Effector CD4-positive, alpha-beta T cell (primary cell): ENCODE measurements around the gene GARIN5A.

Source experiments
- DNase-seq: peaks from one replicate; pipeline ENCODE4 v3.0.0-alpha.2; 2020

GARIN5A gene

DNA sequence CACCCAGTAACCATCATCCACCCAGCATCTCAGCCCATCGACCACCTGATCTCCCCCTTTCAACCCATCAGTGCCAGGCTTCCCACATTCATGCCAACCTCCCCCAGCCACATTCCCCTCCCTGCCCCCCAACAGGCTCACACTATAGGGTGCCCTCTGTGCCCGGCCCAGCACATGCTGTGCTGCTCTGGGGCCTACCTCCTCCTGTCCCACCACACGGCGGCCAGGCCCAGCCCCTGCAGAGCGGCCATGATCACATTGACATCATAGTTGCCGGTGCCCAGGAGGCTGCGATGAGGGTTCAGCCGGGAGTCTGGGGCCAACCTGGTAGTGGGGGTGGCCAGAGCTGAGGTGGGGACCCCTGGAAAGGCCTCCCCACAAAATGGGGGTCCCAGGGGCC lies 30.7 kb upstream of the GARIN5A start:
- no peak for DNase-seq

DNA sequence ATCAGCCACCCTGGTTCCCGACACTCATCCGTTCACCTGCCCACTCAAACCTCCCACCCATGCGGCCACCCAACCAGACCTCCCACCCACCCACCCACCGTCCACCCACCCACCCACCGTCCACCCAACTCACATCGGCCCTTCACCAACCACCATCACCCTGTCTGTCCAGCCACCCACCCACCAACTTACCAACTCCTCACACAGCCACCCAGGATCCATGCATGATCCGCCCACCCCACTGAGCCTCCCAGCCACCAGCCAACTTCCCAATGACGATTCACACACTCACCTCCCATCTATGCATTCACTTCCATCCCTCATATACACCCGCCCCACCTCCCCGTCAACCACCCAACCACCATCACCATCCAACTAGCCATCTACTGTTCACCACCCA lies 30.1 kb upstream of the GARIN5A start:
- DNase-seq = no peak

DNA sequence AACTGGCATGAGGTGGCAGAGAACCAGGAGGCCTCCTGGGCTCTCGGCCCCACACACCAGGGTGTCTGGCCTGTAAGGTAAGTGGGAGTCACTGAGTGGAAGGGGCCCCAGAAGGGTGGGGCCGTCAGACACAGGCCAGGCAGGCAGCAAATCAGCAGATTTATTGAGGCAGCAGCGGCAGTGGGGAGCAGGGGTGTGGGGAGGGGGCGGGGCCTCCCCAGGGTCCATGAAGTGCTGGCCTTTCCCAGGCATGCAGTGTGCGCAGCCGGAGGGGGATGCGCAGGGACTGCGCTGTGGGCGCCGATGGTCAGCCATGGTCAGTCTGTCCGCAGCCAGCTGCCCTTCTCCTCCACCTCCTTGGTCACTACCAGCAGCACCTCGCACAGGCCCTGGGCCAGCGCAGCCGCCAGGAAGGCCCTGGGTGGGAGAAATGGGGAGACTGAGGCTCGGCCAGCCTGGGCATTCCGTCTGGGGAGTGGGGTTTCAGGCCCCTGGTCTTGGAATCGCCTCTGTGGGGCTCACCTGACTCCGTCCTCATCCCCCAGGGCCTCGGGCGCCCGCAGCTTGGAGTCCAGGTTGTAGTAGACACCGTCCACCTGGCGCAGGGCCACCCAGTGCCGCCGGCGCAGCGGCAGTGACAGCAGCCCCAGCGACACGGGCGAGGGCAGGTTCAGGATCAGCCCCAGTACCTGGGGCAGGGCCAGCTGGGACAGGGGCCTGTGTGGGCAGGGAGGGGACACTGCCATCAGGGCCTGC lies 29.4 kb upstream of the GARIN5A start:
- no peak for DNase-seq

DNA sequence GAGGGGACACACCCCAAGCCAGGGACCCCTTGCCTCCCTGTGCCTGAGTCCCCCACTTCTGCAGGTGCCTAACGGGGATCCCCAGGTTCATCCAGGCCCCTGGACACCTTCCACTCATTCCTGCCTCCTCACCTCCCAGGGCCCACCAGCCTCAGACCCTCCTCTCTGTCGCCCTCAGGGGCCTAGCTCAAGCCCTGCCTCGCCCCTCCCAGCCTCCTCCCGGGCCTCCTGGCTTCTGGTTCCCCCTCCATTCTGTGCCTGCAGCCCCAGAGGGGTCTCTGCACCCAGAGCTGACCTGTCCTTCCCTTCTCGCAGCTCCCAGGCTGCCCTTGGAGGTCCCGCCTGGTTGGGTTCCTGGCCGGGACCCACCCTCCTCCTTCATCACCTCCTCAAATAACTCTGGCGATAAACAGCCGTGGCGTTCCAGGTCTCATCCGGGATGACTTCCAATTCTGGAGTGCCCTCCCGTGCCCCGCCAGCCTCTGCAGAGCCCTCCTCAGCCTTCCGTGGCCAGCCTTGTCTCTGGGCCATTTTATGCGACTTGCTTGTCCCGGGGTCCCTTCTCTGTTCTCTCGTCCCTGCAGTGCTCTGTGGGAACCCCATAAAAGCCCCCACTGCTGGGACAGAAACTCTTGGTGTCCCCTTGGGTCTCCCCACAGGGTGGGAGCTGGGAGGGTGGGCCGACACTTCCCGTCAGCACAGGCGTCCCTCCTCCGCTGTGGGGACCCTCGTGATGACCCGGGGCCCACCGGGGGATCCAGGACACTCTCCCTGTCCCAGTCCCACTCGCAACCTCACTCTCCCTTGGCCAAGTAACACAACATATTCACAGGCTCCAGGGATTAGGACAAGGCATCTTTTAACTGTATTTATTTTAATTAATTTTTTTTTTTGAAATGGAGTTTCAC lies 25.2 kb upstream of the GARIN5A start:
- DNase-seq = no peak

DNA sequence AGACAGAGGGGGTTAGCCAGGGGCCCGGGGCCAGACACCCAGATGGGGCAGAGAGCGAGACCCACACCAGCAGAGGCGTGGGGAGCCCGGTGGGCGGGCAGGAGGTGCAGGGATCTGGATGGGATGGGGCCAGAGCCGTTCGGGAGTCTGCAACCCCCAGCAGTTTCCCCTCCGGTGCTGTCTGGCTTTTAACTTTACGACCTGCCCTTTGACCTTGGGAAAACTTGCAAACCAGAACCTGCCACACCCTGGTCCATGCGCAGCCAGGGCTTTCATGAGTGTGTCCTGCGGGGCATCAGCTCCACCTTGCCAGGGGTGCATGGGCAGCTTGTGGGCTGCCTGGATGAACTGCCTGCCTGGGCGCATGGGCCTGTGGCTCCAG lies 24.5 kb upstream of the GARIN5A start:
- no peak for DNase-seq

DNA sequence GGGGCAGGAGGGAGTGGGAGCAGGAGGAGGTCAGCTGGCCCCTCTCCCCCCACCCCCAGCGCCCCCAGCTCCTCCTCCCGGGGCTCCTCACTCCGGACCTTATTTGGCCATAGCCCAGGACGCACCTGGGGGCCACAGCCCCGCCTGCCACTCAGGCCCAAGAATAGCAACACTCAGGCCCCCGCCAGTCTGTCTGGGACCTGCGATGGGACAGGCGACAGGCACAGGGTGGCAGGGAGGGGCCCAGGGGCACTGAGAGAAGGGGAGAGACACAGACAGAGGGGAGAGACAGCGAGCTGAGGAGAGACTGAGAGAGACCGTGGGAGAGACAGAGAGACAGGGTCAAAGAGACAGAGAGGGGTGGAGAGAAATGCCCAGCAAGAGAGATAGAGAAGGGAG lies 24.1 kb upstream of the GARIN5A start:
- DNase-seq = no peak

DNA sequence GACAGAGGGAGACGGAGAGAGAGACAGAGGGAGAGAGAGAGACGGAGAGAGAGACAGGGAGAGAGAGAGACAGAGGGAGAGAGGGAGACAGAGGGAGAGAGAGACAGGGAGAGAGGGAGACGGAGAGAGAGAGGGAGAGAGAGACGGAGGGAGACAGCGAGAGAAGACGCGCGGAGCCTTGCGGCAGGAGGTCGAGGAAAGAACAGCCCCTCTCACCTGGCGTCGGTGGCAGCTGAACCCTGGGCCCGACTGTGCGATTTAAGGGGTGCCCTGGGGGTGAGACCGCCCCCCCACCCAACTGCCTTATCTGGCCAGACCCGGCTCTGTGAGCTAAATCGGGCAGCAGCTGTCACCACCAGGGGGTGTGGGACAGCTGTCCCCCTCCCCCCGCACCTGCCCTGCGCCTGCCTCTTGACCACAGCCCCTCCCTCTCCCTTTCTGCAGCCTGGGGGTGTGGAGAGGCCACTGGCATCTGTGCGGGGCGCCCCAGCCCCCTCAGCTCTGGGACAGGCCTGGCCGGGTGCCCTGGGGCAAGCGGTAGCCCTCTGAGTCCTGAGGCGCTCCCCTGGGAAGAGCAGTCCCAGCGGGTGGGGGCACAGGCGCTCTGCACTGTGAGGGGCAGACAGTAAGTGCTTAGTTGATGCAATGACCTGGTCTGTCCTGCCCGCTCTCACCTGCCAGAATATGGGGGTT lies 23.6 kb upstream of the GARIN5A start:
- DNase-seq = no peak

DNA sequence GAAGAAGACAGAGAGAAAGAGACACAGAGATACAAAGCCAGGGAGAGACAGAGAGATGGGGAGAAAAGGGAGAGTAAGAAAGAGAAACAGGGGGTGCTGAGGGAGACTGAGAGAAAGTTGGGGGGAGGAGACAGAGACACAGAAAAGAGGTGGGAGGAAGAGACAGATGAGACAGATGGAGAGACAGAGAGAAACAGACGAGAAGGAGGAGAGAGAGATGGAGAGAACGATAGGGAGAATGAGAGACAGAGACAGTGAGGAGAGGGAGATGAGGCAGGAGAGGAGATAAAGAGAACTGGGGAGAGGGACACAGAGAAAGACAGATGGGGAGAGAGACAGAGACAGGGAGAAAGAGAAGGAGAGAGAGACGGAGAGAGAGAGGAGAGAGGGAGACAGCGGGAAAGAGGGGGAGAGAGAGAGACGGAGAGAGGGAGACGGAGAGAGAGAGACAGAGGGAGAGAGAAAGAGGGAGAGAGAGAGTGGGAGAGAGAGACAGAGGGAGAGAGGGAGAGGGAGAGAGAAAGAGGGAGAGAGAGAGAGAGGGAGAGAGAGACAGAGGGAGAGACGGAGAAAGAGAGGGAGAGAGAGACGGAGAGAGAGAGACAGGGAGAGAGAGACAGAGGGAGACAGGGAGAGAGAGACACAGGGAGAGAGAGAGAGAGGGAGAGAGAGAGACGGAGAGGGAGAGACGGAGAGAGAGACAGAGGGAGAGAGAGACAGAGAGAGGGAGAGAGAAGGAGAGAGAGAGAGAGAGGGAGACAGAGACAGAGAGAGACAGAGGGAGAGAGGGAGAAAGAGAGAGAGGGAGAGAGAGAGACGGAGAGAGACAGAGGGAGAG lies 21.8 kb upstream of the GARIN5A start:
- DNase-seq = no peak

DNA sequence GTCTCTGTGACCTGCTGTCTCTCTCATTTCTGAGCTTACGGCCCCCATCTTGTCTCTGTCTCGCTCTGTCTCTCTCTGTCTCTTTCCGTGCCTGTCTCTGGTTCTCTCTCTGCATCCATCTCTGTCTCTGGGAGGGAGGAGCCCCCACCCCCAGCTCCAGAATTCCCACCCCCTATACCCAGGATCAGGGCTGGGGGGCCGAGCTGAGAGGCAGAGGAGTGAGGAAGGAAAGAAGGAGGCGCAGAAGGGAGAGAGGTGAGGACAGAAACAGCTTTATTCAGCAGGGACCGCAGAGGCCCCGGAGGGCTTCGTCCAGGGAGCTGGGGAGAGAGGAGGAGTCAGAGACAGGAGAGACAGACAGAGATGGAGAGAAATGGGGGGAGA lies 20.4 kb upstream of the GARIN5A start:
- DNase-seq = no peak

DNA sequence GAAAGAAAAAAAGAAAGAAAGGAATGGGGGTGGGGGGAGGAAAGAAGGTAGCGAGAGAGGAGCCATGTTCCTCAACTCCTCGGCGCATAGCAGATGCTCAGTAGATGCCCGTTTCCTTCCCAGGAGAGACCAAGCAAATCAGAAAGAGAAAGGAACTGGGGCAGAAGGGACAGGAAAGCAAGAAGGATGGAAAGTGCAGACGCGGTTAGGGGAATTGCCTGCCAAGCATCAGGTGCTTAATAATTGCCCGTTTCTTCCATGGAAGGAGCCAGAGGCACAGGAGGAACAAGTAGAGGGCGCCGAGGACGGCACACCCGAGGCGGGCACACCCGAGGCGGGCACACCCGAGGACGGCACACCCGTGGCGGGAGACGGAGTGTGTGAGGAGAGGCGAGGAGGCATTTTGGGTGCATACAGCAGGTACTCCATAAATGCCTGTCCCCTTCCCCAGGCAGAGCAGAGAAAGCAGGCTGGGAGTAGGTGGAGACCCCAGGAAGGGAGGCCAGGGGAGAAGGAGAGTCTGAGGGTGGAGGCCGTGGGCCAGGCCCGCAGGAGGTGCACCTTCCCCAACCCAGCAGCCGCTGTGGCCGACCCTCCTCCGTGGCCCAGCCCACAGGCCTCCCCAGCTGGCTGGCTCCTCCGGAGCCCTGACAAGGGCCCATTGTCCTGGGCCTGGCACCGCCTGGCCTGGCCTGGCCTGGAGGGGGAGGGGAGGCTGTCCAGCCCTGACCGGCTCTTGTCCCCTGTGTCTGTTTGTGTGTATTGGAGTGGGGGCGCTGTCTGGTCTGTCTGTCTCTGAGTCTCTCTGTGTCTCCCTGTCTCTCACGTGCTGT lies 19.8 kb upstream of the GARIN5A start:
- no peak for DNase-seq

DNA sequence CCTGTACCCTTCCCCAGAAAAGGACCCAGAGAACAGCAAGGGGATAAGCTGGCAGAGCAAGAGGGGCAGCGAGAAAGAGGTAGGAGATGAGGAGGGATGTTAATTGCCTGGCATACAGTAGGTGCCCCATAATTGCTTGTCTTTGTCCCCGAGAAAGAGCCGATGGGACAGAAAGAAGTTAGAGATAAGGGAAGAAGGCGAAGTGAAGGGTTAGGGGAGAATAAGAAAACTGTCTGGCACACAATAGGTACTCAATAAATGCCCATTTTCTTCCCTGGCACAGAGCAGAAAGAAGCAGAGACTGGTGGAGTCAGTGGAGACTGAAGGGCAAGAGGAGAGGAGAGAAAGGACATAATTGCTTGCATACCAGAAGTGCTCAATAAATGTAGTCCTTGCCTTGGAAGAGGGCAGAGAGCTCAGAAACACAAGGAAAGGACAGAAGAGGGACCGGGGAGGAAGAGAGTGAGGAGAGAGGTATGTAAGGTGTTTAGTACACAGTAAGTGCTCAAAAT lies 18.4 kb upstream of the GARIN5A start:
- DNase-seq = no peak

DNA sequence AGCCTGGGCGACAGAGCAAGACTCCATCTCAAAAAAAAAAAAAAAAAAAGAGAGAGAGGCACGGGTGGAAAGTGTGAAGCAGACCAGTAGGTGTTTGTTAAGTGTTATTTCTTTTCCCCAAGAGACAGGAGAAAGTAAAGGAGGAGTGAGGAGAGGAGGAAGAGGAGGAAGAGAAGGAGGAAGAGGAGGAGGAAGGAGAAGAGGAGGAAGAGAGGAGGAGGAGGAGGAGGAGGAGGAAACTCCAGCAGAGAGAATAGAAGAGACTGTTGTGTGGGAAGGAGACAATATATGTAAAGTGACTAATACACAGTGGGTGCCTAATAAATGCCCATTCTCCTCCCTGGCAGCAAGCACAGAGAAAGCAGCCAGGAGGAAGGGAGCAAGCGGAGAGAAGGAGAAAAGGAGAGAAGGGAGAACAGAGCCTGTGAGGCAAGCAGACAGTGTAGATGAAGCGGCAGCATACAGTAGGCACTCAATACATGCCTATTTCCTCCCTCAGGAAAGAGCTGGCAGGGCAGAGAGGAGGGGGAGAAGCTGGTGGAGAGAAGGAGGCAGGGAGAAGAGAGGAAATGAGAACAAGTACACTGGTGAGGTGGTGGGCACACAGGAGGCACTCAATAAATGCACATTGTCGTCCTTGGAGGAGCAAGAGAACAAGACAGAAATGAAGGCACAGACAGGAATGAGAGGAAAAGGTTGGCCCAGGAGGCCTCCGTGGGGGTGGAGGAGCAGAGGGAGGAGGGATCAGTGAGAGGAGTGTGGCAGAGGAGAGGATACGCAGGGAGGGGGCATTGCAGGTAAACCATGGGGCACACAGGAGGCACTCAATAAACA lies 17.8 kb upstream of the GARIN5A start:
- no peak for DNase-seq

DNA sequence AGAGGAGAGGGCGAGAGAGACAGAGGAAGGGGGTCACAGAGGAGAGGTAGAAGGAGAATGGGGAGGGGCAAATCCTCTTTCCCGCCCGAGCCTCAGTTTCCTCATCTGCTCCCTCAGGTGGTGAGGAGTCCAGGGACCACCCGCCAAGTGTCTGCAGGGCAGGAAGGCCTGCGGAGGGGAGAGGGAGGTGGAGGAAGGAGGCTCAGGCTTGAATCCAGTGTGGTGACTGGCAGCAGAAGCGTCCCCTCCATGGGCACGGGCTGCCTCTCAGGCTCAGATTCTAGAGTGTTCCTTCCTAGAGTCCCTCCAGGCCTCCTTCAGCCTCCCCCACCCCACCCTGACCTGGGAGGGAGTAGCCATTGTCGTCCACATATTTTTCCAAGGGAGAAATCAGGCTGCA lies 16.5 kb upstream of the GARIN5A start:
- DNase-seq = no peak

DNA sequence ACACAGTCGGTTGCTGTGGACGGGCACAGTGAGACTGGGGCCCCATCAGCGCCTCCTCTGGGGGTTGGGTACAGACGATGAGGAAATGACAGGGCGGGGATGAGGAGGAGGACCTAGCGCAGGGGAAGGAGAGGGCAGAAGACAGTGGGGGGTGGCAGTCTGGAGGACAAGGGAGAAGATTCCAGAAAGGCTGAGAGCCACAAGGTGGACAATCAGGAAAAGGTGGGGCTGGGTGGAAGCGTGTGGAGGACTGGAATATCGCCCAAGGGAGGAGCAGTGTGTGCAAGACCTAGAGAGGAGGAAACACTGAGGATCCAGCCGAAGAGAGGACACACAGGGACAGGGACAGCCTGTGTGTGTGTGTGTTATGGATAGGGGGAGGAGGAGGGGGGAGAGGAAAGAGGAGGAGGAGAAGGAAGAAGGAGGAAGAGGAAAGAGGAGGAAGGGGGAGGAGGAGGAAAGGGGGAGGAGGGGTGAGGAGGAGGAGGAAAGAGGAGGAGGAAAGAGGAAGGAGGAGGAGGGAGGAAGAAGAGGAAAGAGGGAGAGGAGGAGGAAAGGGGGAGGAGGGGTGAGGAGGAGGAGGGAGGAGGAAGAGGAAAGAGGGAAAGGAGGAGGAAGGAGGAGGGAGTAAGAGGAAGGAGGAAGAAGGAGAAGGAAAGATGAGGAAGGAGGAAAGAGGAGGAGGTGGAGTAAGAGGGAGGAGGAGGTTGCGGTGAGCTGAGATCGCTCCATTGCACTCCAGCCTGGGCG lies 15.8 kb upstream of the GARIN5A start:
- DNase-seq = no peak

DNA sequence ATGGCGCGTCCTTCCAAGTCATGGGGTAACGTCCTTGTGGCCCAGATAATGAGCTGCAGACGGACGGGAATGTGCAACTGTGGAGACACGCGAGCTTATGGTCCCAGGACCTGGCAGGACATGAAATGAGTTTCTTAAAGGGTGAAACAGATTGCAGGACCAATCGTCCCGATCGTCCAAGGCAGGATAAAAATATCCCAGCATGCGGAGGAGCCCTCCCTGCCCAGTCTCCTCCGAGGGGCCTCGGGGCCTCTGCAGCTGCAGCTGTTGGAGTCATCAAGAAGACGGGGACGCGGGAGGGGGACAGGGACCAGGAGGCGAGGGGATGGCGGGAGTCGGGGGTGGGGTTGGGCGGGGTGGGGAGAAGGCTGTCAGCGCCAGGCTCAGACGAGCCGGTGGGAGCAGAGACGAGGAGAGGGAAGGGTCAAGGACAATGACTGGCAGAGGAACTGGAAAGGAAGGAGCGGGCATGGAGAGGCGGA lies 14.4 kb upstream of the GARIN5A start:
- DNase-seq = no peak

DNA sequence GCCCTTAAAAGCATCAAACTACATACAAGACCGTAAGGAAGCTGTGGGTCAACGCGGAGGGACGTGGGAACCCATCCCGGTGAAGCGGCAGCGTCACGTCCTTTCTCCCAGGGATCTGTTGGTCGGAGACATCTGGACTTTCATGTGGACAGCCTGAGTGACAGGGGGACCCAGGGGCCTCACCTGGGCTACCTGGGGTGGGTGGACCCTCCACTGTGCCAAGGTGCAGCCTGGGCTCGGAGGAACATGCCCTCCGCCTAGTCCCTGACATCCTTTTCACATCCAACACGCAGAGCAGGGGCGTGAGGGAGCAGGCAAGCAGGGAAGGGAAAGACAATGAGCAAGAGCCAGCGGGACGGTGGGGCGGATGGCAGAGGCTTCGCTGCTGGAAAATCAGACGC lies 13.8 kb upstream of the GARIN5A start:
- no peak for DNase-seq

DNA sequence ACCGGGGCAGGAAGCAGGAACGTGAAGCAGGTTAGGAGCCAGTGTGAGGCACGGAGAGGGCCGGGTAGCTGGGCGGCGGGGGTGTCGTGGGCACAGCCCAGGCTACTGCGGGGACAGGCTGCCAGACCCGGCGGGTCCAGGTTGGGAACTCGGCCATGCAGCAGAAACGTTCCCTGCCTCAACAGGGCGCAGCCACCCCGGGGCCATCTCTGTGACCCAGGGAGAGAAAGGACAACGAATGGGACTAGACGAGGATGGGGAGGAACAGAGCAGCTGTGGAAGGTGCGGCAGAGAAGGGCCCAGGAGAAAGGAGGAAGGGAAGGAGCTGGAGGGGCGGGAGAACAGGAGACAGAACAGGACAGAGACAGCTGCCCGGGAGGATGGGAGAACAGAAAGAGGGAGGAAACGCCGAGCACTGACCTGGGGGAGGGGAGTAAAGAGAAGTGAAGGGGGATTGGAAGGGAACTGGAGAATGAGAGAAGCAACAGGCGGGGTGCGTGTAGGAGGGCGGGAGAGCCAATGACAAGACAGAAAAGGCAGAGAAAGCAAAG lies 12.9 kb upstream of the GARIN5A start:
- DNase-seq = no peak

DNA sequence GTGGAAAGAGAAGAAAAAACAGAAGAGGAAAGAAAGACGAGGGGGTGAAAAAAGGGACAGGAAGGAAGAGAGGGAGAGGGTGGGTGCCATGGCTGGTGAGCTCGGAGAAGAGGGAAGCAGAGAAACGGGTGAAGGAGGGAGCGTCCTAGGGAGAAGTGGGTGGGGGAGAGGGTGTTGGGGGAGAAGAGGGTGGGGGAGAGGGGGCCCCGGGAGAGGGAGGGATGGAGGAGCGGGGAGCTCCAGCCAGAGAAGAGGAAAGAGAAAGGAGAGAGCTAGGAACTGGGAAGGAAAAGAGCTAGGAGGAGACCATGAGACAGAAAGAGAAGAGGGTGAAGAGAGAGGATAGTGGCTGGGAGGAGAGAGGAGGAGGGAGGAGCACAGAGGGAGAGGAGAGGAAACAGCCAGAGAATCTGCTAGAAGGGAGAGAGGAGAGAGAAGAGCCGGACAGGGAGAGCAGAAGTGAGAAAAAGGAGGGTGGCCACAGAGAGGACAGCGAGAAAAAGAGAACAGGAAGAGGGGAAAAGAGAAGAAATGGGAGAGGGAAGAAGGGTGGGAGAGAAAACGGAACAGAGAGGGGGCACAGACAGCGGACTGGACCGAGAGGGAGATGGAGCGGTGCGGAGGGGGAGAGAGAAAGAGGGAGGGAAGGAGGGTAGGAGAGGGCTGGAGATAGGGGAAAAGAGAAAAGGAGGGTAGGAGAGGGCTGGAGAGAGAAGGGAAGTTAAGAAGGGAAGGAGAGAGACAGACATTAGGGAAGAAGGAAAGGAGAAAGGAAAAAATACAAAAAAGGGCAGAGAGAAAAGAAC lies 11.9 kb upstream of the GARIN5A start:
- no peak for DNase-seq
